CD14-positive monocyte (primary cell): ENCODE results near the gene PTPRQ. TPM values are rescaled to one million over a fixed set of nuclear protein-coding genes. Genes with fewer than 3 reads are reported as not detected.

Source experiments
- DNase-seq, 3 donors: peaks; one replicate each; pipeline ENCODE4 v3.0.0-alpha.2; 2011 to 2022
- H2AFZ ChIP-seq: 2 replicates; pipeline ENCODE4 v1.6.0; 2012; ENCODE audit warnings: mild to moderate bottlenecking, low read depth, low read length, inconsistent platforms; ENCODE audit not compliant: insufficient read depth, poor library complexity, severe bottlenecking
- H3K27ac ChIP-seq, 2 donors: 1 replicate in 1 of 2; 2 replicates in 1 of 2; pipeline ENCODE4 v1.5.1; 2012 to 2013; ENCODE audit warnings: low read length in 2 of 2, control low read depth in 1 of 2, inconsistent platforms in 1 of 2, low read depth in 1 of 2, mild to moderate bottlenecking in 1 of 2
- H3K27me3 ChIP-seq, 2 donors: one replicate each; pipeline versions ENCODE4 v1.6.0 to v1.6.1; 2011 to 2013; ENCODE audit warnings: low read length in 2 of 2; ENCODE audit not compliant: control insufficient read depth in 2 of 2, insufficient read depth in 2 of 2
- H3K36me3 ChIP-seq, 2 donors: replicated peaks in 1 of 2; 1 replicate in 1 of 2; 2 replicates in 1 of 2; pipeline versions ENCODE4 v1.5.1 to v1.6.1; 2012 to 2013; ENCODE audit warnings: low read length in 2 of 2, control low read depth in 1 of 2, inconsistent platforms in 1 of 2, mild to moderate bottlenecking in 1 of 2; ENCODE audit not compliant: insufficient read depth in 2 of 2, control insufficient read depth in 1 of 2
- H3K4me1 ChIP-seq, 2 donors: 1 replicate in 1 of 2; 2 replicates in 1 of 2; pipeline versions ENCODE4 v1.5.1 to v1.6.1; 2012 to 2013; ENCODE audit warnings: low read length in 2 of 2, control low read depth in 1 of 2, inconsistent platforms in 1 of 2, mild to moderate bottlenecking in 1 of 2, moderate library complexity in 1 of 2; ENCODE audit not compliant: insufficient read depth in 2 of 2, control insufficient read depth in 1 of 2
- H3K4me2 ChIP-seq: replicated peaks from 2 replicates; pipeline ENCODE3; 2012; ENCODE audit warnings: low read length, moderate library complexity, mild to moderate bottlenecking; ENCODE audit not compliant: poor library complexity, severe bottlenecking; ENCODE audit errors: extremely low read depth
- H3K4me3 ChIP-seq, 3 experiments: fragments of 200-600 bp in 1 of 3; sonication (generic) in 1 of 3; replicated peaks in 1 of 3; 1 replicate in 2 of 3; 2 replicates in 1 of 3; pipeline ENCODE4 v1.5.1; 2011 to 2013; ENCODE audit warnings: low read length in 3 of 3, mild to moderate bottlenecking in 3 of 3, control low read depth in 2 of 3, low read depth in 2 of 3, inconsistent platforms in 1 of 3, moderate library complexity in 1 of 3
- H3K79me2 ChIP-seq: 2 replicates; pipeline ENCODE4 v1.6.0; 2012; ENCODE audit warnings: mild to moderate bottlenecking, control low read depth, inconsistent platforms, low read length, moderate library complexity; ENCODE audit not compliant: insufficient read depth
- H3K9ac ChIP-seq: 2 replicates; pipeline ENCODE4 v1.6.0; 2017; ENCODE audit warnings: low read length, mild to moderate bottlenecking; ENCODE audit not compliant: insufficient read depth, poor library complexity, severe bottlenecking
- H3K9me3 ChIP-seq, 2 donors: replicated peaks in 1 of 2; 1 replicate in 1 of 2; 2 replicates in 1 of 2; pipeline versions ENCODE4 v1.5.1 to v1.6.1; 2012 to 2013; ENCODE audit warnings: low read length in 2 of 2, control low read depth in 1 of 2; ENCODE audit not compliant: control insufficient read depth in 1 of 2, insufficient read depth in 1 of 2
- H4K20me1 ChIP-seq: 2 replicates; pipeline ENCODE4 v1.6.0; 2012; ENCODE audit warnings: mild to moderate bottlenecking, low read length, control low read depth, moderate library complexity; ENCODE audit not compliant: insufficient read depth
- H3K27ac Mint-ChIP-seq, 7 donors: one replicate each; pipeline ENCODE4 v1.8.0; 2020; ENCODE audit warnings: mild to moderate bottlenecking in 7 of 7, mixed read lengths in 7 of 7, moderate library complexity in 6 of 7, inconsistent platforms in 2 of 7
- H3K27me3 Mint-ChIP-seq, 3 donors: one replicate each; pipeline ENCODE4 v1.8.0; 2021 to 2022; ENCODE audit warnings: low read depth in 3 of 3, mild to moderate bottlenecking in 3 of 3, mixed read lengths in 3 of 3, moderate library complexity in 3 of 3, inconsistent platforms in 1 of 3
- H3K36me3 Mint-ChIP-seq, 2 donors: one replicate each; pipeline ENCODE4 v1.8.0; 2020; ENCODE audit warnings: mixed read lengths in 2 of 2, inconsistent platforms in 1 of 2, mild to moderate bottlenecking in 1 of 2
- H3K4me1 Mint-ChIP-seq: one replicate; pipeline ENCODE4 v1.8.0; 2020; ENCODE audit warnings: mild to moderate bottlenecking, mixed read lengths
- H3K4me3 Mint-ChIP-seq, 2 donors: one replicate each; pipeline ENCODE4 v1.8.0; 2020; ENCODE audit warnings: mild to moderate bottlenecking in 2 of 2, mixed read lengths in 2 of 2, moderate library complexity in 1 of 2
- H3K9me3 Mint-ChIP-seq, 7 donors: one replicate each; pipeline ENCODE4 v1.8.0; 2020 to 2022; ENCODE audit warnings: mixed read lengths in 7 of 7, mild to moderate bottlenecking in 6 of 7, moderate library complexity in 6 of 7, inconsistent platforms in 2 of 7
- WGBS: methylation state at CpG from one replicate; pipeline ENCODE4 v1.1.5; 2013; ENCODE audit warnings: missing lambda C conversion rate; ENCODE audit not compliant: insufficient coverage; 5-methylcytosine and 5-hydroxymethylcytosine counted together
- intact Hi-C, 2 donors: fragments of 100-400 bp; cut with micrococcal nuclease; formaldehyde crosslinking; loops; one replicate each; pipeline versions ENCODE4 v1.15.0 to v1.15.1; 2023
- polyA plus RNA-seq, 3 donors: library from polyadenylated mRNA; depleted of rRNA in 1 of 3; unstranded in 2 of 3; stranded (reverse) in 1 of 3; fragments of 300-500 nt in 2 of 3; fragments of >200 nt in 1 of 3; fragmentation: Illumina TruSeq in 2 of 3; gene quantifications; 1 replicate in 2 of 3; 2 replicates in 1 of 3; pipeline ENCODE4 v1.2.3, GENCODE V29; 2012 to 2021
- TF ChIP-seq, protein P1 (sequence below): fragments of 200-600 bp; IDR thresholded peaks from one replicate; pipeline ENCODE4 v1.8.0; 2022; ENCODE audit warnings: antibody characterized with exemption, mild to moderate bottlenecking

The PTPRQ gene
- polyA plus RNA-seq, 3 donors, result not detected

DNA sequence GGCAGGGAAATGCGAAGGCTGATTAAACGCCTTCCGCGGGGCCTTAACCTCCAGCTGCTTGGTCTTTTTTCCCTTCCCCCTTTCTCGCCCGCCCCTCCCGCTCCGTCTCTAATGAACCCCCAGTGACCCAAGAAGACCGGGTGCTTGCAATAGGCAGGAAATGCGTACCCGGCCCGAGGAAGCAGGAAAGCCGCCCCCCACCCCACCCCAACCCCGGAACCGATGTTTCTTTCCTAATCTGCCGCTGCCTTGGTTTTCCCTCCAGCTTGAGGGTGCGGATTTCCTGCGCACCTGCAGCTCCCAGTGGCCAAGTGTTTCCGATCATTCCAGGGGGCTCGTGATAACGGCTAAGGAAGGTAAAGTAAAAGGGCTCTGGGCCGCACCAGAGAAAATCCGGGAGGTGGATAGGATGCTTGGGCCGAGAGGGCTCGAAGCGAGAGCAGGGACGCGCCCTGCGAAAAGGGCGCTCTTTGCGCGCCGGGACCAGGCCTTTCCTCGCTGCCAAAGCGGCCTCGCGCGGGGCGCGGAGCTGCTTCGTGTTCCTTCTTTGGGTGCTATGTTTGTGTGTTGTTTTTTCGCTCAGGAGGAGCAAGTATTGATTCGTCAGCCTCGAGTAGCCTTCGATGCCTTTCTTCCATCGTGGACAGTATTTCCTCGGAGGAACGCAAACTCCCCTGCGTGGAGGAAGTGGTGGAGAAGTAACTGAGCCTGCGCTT lies 264.4 kb downstream of the PTPRQ start:
- no peaks in the 10 kb centered on the region for H3K9me3 ChIP-seq
- peaks cover 11 to 13% of the 10 kb centered on the region in 2 donors for H3K4me1 ChIP-seq
- no peaks in the 10 kb centered on the region for H4K20me1 ChIP-seq
- Mint-ChIP-seq H3K4me1 (peaks cover 16% of the 10 kb centered on the region), H3K27me3 (peaks cover 35 to 65% (median 46%) of the 10 kb centered on the region in 3 donors), H3K9me3 (peaks cover 0 to 9% (median 3%) of the 10 kb centered on the region in 7 donors), H3K27ac (peak overlapping the region in 1 of 7 donors; percentile 27), H3K4me3 (peak overlapping the region; percentile 79 to 88), H3K36me3 (no peaks in the 10 kb centered on the region)
- no peaks in the 10 kb centered on the region for H3K79me2 ChIP-seq
- TF ChIP-seq, protein P1, sequence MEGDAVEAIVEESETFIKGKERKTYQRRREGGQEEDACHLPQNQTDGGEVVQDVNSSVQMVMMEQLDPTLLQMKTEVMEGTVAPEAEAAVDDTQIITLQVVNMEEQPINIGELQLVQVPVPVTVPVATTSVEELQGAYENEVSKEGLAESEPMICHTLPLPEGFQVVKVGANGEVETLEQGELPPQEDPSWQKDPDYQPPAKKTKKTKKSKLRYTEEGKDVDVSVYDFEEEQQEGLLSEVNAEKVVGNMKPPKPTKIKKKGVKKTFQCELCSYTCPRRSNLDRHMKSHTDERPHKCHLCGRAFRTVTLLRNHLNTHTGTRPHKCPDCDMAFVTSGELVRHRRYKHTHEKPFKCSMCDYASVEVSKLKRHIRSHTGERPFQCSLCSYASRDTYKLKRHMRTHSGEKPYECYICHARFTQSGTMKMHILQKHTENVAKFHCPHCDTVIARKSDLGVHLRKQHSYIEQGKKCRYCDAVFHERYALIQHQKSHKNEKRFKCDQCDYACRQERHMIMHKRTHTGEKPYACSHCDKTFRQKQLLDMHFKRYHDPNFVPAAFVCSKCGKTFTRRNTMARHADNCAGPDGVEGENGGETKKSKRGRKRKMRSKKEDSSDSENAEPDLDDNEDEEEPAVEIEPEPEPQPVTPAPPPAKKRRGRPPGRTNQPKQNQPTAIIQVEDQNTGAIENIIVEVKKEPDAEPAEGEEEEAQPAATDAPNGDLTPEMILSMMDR, result no peak
- H2AFZ ChIP-seq, result peak overlapping the region; percentile 72
- H3K9ac ChIP-seq, result no peak overlapping the region
- intact Hi-C loops, result no loop called here
- peak overlapping the region; percentile 65 for H3K4me2 ChIP-seq
- peaks cover 24 to 44% of the 10 kb centered on the region in 2 donors for H3K27me3 ChIP-seq
- H3K36me3 ChIP-seq, result no peaks in the 10 kb centered on the region
- H3K27ac ChIP-seq, result no peak overlapping the region
- DNase-seq, result no peak
- peak overlapping the region in 2 of 3 experiments; percentile 14 to 65 for H3K4me3 ChIP-seq
- under 1% methylated on average over 41 of the region's 50 CpGs for WGBS

DNA sequence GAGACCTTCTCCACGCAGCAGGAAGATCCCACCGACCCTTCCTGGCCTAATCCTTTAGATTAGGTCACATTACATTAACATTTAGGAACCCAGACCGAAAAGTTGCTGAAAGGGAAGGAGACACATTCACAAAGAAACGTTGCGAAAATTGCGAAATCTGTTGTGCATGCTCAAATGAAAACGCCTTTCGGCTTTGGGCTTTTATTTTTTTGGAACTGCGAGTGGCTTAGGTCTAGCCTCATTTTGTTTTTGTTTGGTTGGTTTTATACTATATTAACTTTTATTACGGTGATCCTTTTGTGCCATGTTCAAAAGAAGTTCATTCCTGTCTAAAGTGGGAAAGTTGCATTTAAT lies 264.9 kb downstream of the PTPRQ start:
- H3K9me3 Mint-ChIP-seq, result peaks cover 0 to 11% (median 4%) of the 10 kb centered on the region in 7 donors
- peaks cover 0 to 5% of the 10 kb centered on the region in 2 donors for H3K9me3 ChIP-seq
- no peak overlapping the region for H3K9ac ChIP-seq
- peak overlapping the region; percentile 65 for H3K4me2 ChIP-seq
- no peak overlapping the region for H3K27ac ChIP-seq
- TF ChIP-seq, protein P1, result no peak
- no peaks in the 10 kb centered on the region for H3K36me3 ChIP-seq
- peak overlapping the region; percentile 72 for H2AFZ ChIP-seq
- H3K27ac Mint-ChIP-seq, result peak overlapping the region in 1 of 7 donors; percentile 27
- peaks cover 0 to under 1% of the 10 kb centered on the region in 2 donors for H3K36me3 Mint-ChIP-seq
- DNase-seq, result no peak
- peak overlapping the region; percentile 79 to 88 for H3K4me3 Mint-ChIP-seq
- peaks cover 40 to 69% (median 51%) of the 10 kb centered on the region in 3 donors for H3K27me3 Mint-ChIP-seq
- intact Hi-C loops, result no loop called here
- 0% methylated on average over 3 of the region's 10 CpGs for WGBS
- peaks cover 11 to 13% of the 10 kb centered on the region in 2 donors for H3K4me1 ChIP-seq
- H3K79me2 ChIP-seq, result no peaks in the 10 kb centered on the region
- peak overlapping the region in 2 of 3 experiments; percentile 14 to 65 for H3K4me3 ChIP-seq
- peaks cover 30 to 49% of the 10 kb centered on the region in 2 donors for H3K27me3 ChIP-seq
- no peaks in the 10 kb centered on the region for H4K20me1 ChIP-seq
- H3K4me1 Mint-ChIP-seq, result peaks cover 19% of the 10 kb centered on the region
